ENCODE results near the gene RASAL3. TPM values are rescaled to one million over a fixed set of nuclear protein-coding genes. Genes with fewer than 3 reads are reported as not detected.

Gene RASAL3
- total RNA-seq, 1 experiment from 2014 or later = 0.57 TPM

GRCh38 chr19:15442142-15442920, 22.0 kb downstream of the RASAL3 start:
- POLR2A ChIA-PET = no interaction called here

More at GRCh38 chr19:15442142-15442920, 22.0 kb downstream of the RASAL3 start:
- no peaks in the 10 kb centered on the region for H3K27me3 ChIP-seq (ENCODE audit: insufficient read depth, low read length)
- ChIA-PET RAD21 (ENCODE audit: low non-redundant PET in 1 of 2, low total read pairs in 2 of 2, uncharacterized antibody in 2 of 2, unreplicated experiment in 2 of 2) (no interaction called here), CTCF (no interaction called here)
- ATAC-seq = no peak
- TF ChIP-seq FOSL1 (IDR thresholded peaks at IDR 0.05; ENCODE audit: low read depth) (no peak), ATF3 (IDR thresholded peaks at IDR 0.05) (no peak), ELF1 (IDR thresholded peaks at IDR 0.05; ENCODE audit: borderline replicate concordance, low read depth) (no peak), ZBTB33 (IDR thresholded peaks at IDR 0.05; ENCODE audit: extremely low read depth, insufficient replicate concordance, low read length) (no peak), YY1 (IDR thresholded peaks at IDR 0.05; ENCODE audit: extremely low read depth, insufficient replicate concordance, low read depth, low read length) (no peak), MAX (IDR thresholded peaks at IDR 0.05) (no peak), REST (IDR thresholded peaks at IDR 0.05; ENCODE audit: low read depth) (no peak)
- no peaks in the 10 kb centered on the region for H3K9me2 ChIP-seq (ENCODE audit: insufficient read depth)
- no peak for DNase-seq (ENCODE audit: low read depth, low spot score)
- no peaks in the 10 kb centered on the region for H3K79me2 ChIP-seq (ENCODE audit: insufficient read depth, low read length)
- H4K20me1 ChIP-seq (ENCODE audit: insufficient read depth) = no peaks in the 10 kb centered on the region
- no peak overlapping the region for H3K4me3 ChIP-seq (replicated peaks in 1 of 2; ENCODE audit: low read depth in 1 of 2, low read length in 2 of 2)
- H3K9me3 ChIP-seq (ENCODE audit: control insufficient read depth in 1 of 2, insufficient read depth in 1 of 2, low read depth in 1 of 2, low read length in 2 of 2) = no peaks in the 10 kb centered on the region
- intact Hi-C loops (cut with micrococcal nuclease) = no loop called here
- no peak overlapping the region for H2AFZ ChIP-seq (ENCODE audit: low read depth, low read length, poor library complexity, severe bottlenecking)
- H3K4me1 ChIP-seq (ENCODE audit: control insufficient read depth in 1 of 2, insufficient read depth in 2 of 2, low read length in 2 of 2) = no peaks in the 10 kb centered on the region
- H3K36me3 ChIP-seq (ENCODE audit: control insufficient read depth in 1 of 2, insufficient read depth in 2 of 2, low read length in 2 of 2) = no peaks in the 10 kb centered on the region
- BruUV-seq (replicated peaks) = no TSS peak
- no peak overlapping the region for H3K27ac ChIP-seq (ENCODE audit: low read depth, low read length)
- no peak overlapping the region for H3K4me2 ChIP-seq (ENCODE audit: low read length)
- H3K9ac ChIP-seq (ENCODE audit: low read length) = no peak overlapping the region
